ENCODE measurements around the gene RFC4.
"Not testable (repeated sequence)": the region's sequence is repeated elsewhere in the genome, so short reads cannot be mapped to it uniquely, and the experiment has no call there.

RFC4 gene

GRCh38 chr3:186825294-186825821, 19.1 kb upstream of the RFC4 start:
- DNase-seq (ENCODE audit: low read depth), result peak; percentile 78

DNA sequence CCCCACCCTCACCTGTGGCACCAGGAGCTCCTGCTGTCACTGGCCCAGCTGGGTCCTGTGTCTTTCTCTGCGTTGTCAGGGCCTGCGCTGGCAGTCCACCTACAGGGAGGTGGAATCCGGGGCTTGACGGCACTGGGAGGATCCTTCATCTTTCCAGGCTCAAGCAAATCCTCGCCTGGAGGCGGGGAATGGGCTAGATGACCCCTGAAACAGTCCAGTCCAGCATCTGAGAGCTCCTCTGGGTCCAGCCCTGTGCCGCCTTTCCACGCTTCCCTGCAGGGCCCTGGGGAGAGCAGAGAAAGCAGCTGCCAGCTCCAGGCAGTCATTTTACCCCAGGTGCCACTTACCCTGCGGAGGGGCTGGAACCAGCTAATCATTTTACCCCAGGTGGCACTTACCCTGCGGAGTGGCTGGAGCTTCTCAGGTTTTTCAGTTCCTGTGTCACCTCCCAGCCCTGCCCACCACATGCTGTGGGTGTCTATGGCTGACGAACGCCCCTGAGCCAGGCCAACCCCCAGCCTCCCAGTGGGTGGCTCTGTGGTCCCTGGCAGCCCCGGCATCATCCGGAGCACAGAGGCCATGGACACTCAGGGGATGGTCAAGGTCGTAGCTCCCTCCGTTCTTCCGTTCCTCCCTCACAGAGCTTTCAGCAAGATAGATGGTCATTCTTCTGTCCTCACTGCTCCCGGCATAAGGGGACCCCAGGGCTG, 18.3 kb upstream of the RFC4 start:
- no peak for DNase-seq (ENCODE audit: low read depth)

GRCh38 chr3:186823386-186823785, 17.1 kb upstream of the RFC4 start:
- peak; percentile 60 for DNase-seq (ENCODE audit: low read depth)

- not testable (repeated sequence) for DNase-seq (ENCODE audit: low read depth)
Observed at GRCh38 chr3:186822388-186822759, 16.1 kb upstream of the RFC4 start.

GRCh38 chr3:186821429-186822387, 15.4 kb upstream of the RFC4 start:
- peak; percentile 76 for DNase-seq (ENCODE audit: low read depth)

DNA sequence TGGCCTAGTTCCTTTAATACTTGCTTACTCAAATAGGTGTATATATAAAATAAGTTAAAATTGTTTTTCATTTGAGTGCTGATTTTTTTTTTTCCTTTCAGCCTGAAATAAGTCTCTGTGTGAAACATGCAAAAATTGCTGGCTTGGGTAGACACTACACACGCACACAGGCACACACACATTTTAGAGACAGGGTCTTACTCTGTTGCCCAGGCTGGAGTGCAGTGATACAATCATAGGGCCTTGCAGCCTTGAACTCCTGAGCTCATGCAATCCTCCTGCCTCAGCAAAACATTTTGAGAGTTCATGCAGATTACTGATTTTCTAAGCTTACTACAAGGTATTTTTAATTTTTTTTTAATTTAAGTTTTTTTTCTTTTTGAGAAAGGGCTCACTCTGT, 12.7 kb upstream of the RFC4 start:
- no peak for DNase-seq (ENCODE audit: low read depth)

- no peak for DNase-seq (ENCODE audit: low read depth)
Observed at GRCh38 chr3:186818516-186818915, 12.2 kb upstream of the RFC4 start.

DNA sequence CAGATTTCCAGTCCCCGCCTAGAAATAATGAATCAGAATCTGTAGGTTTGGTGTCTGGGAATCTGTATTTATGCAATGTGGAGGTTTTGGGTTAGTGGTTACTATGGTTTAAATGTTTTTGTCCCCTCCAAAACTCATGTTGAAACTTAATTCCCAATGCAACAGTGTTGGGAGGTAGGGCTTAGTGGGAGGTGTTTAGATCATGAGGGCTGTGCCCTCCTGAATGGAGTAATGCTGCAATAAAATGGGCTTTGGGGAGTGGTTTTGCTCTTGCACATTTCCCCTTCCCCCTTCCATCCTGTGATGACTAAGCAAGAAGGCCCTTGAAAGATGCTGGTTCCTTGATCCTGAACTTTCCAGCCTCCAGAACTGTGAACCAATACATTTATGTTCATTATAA, 9.2 kb upstream of the RFC4 start:
- DNase-seq (ENCODE audit: low read depth), result peak; percentile 83

DNA sequence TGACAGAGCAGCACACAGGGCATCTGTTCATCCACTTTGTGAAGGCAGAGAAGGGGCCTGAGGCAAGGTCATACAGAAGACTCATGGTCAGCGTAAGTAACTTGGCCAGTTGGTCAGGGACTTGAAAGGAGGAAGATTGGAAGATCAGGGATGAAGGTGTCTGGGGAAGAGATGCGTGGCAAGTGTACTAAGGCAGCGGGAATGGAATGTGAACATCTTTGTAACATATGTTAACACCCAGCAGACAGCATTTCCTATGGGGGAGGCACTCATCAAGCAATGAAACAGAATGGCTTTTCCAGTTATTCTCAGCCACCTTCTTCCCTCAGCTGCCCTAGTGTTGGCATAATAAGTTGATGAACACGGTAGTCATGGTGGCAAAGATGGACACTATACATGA, 7.8 kb upstream of the RFC4 start:
- no peak for DNase-seq (ENCODE audit: low read depth)

- not testable (repeated sequence) for DNase-seq (ENCODE audit: low read depth)
Observed at GRCh38 chr3:186811313-186811712, 5.0 kb upstream of the RFC4 start.

DNA sequence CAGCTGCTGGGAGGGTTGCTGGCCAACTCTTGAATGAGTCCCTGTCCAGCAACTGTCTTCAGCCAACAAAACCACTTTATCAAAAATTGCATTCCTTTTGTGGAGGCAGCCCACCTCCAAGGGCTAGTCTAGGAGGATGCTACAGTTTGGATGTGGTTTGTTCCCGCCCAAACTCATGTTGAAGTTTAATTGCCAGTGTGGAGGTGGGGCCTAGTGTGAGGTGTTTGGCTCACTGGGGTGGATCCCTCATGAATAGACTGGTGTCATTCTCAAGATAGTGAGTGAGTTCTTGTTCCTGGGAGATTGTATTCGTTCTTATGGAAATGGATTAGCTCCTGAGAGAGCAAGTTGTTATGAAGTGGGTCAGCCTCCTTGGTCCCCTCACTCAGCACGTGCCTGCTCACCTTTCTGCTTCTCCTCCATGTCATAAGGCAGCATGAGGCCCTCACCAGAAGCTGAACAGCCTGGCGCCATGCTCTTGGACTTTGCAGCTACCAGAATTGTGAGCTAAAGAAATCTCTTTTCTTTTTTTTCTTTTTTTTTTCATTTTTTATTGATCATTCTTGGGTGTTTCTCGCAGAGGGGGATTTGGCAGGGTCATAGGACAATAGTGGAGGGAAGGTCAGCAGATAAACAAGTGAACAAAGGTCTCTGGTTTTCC, 4.2 kb upstream of the RFC4 start:
- no peak for DNase-seq (ENCODE audit: low read depth)

DNA sequence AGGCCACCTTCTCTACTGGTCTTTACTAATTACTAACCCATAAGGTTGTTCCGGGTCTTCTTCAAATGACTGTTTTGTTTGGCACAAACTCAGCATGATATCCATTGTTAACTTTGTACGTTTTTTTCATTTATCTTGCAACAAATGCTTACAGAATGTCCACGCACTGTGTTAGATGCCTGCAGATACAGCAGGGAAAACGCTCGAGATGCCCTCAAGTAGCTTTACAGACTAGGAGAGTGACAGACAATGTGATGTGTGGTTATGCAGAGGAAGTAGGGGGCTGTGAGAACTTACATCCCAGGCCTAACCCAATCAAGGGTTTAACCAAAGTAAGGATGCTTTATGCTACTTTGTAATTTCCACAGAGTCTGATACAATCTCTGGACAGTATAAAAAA, 949 bp upstream of the RFC4 start:
- no peak for DNase-seq (ENCODE audit: low read depth)

- not testable (repeated sequence) for DNase-seq (ENCODE audit: low read depth)
Observed at GRCh38 chr3:186803447-186803846, 2.8 kb downstream of the RFC4 start.

- no peak for DNase-seq (ENCODE audit: low read depth)
Observed at GRCh38 chr3:186802701-186803100, 3.6 kb downstream of the RFC4 start.

GRCh38 chr3:186800285-186800684, 6.0 kb downstream of the RFC4 start:
- no peak for DNase-seq (ENCODE audit: low read depth)

- DNase-seq (ENCODE audit: low read depth), result no peak
Observed at GRCh38 chr3:186798239-186798874, 7.9 kb downstream of the RFC4 start.

GRCh38 chr3:186790261-186790981, 15.9 kb downstream of the RFC4 start:
- DNase-seq (ENCODE audit: low read depth), result peak; percentile 81

- peak; percentile 63 for DNase-seq (ENCODE audit: low read depth)
Observed at GRCh38 chr3:186789554-186790260, 16.6 kb downstream of the RFC4 start.

DNA sequence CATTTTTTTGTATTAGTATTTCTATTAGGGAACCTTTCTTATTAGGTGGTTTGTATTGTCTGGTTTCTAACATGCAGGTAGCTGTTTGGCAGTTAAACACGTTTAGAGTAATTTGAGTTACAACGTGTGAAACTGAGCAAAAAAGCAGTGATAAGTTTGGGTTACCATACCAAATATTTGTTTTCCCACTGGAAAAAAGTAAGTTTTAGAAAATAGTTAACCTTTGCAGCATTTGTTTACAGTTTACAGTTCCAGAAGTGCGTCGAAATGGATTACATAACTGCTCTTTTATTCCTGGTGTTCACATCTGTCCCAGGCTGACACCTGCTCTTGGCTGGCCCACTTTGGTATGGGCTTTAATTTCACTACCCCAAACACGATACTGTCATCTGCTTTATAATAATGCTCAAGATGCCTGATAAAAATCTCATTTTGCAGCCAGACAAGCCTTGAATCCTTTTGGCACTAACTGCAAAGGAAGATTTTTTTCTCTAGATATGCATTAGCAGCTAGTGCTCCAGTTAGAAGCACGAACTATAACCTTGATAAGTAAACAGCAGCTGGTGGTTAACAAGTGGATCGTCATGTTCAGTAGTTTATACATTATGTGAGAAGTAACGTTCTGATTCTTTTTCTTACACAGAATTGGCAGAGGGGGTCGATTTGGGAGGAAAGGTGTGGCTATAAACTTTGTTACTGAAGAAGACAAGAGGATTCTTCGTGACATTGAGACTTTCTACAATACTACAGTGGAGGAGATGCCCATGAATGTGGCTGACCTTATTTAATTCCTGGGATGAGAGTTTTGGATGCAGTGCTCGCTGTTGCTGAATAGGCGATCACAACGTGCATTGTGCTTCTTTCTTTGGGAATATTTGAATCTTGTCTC, 17.6 kb downstream of the RFC4 start:
- peak; percentile 38 for DNase-seq (ENCODE audit: low read depth)

All from ELR (cell line).